HEK293T (cell line): ENCODE data around the gene CAPN5.

ENCODE experiments used
- CTCF ChIA-PET: fragments of 350-600 bp; formaldehyde crosslinking; extraction: SDS; loops from one replicate; lab custom pipeline; 2021; ENCODE audit warnings: antibody characterized with exemption, inconsistent platforms; lab: Yijun Ruan, JAX
- POLR2A ChIA-PET: fragments of 350-600 bp; formaldehyde crosslinking; extraction: SDS; loops from one replicate; lab custom pipeline; 2020; ENCODE audit warnings: antibody characterized with exemption, inconsistent platforms; lab: Yijun Ruan, JAX
- DNase-seq: peaks from one replicate; pipeline ENCODE4 v3.0.0; 2012; ENCODE audit warnings: mixed read lengths; ENCODE audit errors: extremely low spot score
- ARNT ChIP-seq: fragments of 450-650 bp; IDR thresholded peaks from 2 replicates; pipeline ENCODE4 v1.6.1; 2017; ENCODE audit warnings: mild to moderate bottlenecking
- BHLHE40 ChIP-seq: fragments of 450-650 bp; IDR thresholded peaks from 2 replicates; pipeline ENCODE4 v1.6.1; 2016; ENCODE audit warnings: mild to moderate bottlenecking, moderate library complexity, borderline replicate concordance
- CTBP1 ChIP-seq: fragments of 450-650 bp; IDR thresholded peaks from 2 replicates; pipeline ENCODE4 v1.6.1; 2016; ENCODE audit warnings: borderline replicate concordance
- ELF4 ChIP-seq: fragments of 450-650 bp; IDR thresholded peaks from 2 replicates; pipeline ENCODE4 v1.6.1; 2017; ENCODE audit warnings: antibody characterized with exemption
- FOXA1 ChIP-seq: fragments of 450-650 bp; IDR thresholded peaks from 2 replicates; pipeline ENCODE4 v1.6.1; 2016; ENCODE audit warnings: mild to moderate bottlenecking
- FOXK2 ChIP-seq: fragments of 450-650 bp; IDR thresholded peaks from 2 replicates; pipeline ENCODE4 v1.6.1; 2016; ENCODE audit warnings: mild to moderate bottlenecking
- FOXM1 ChIP-seq: fragments of 450-650 bp; IDR thresholded peaks from 2 replicates; pipeline ENCODE4 v1.6.1; 2017; ENCODE audit warnings: mild to moderate bottlenecking, borderline replicate concordance
- HDGF ChIP-seq: fragments of 450-650 bp; IDR thresholded peaks from 2 replicates; pipeline ENCODE4 v1.6.1; 2017; ENCODE audit warnings: antibody characterized with exemption, borderline replicate concordance
- L3MBTL2 ChIP-seq: fragments of 450-650 bp; conservative IDR thresholded peaks from 2 replicates; pipeline ENCODE4 v1.6.1; 2016; ENCODE audit warnings: mild to moderate bottlenecking
- LEF1 ChIP-seq: fragments of 450-650 bp; IDR thresholded peaks from 2 replicates; pipeline ENCODE4 v1.6.1; 2017; ENCODE audit warnings: mild to moderate bottlenecking, borderline replicate concordance
- NFRKB ChIP-seq: fragments of 450-650 bp; IDR thresholded peaks from 2 replicates; pipeline ENCODE4 v1.6.1; 2016; ENCODE audit warnings: mild to moderate bottlenecking, moderate library complexity
- PKNOX1 ChIP-seq: fragments of 450-650 bp; IDR thresholded peaks from 2 replicates; pipeline ENCODE4 v1.6.1; 2016
- SP1 ChIP-seq: fragments of 450-650 bp; IDR thresholded peaks from 2 replicates; pipeline ENCODE4 v1.6.1; 2017
- SUZ12 ChIP-seq: fragments of 450-650 bp; IDR thresholded peaks from 2 replicates; pipeline ENCODE4 v1.6.1; 2016; ENCODE audit warnings: mild to moderate bottlenecking
- TARDBP ChIP-seq: fragments of 450-650 bp; IDR thresholded peaks from 2 replicates; pipeline ENCODE4 v1.6.1; 2016
- ZNF384 ChIP-seq: fragments of 450-650 bp; IDR thresholded peaks from 2 replicates; pipeline ENCODE4 v1.6.1; 2016

The CAPN5 gene

GRCh38 chr11:77153276-77154185, 86.8 kb downstream of the CAPN5 start:
- DNase-seq, result no peak
- POLR2A ChIA-PET, result no interaction called here
- CTCF ChIA-PET, result no interaction called here
- TF ChIP-seq L3MBTL2 (no peak), TARDBP (no peak), PKNOX1 (no peak), BHLHE40 (no peak), SUZ12 (no peak), LEF1 (no peak), NFRKB (no peak), FOXA1 (no peak), ARNT (no peak)

DNA sequence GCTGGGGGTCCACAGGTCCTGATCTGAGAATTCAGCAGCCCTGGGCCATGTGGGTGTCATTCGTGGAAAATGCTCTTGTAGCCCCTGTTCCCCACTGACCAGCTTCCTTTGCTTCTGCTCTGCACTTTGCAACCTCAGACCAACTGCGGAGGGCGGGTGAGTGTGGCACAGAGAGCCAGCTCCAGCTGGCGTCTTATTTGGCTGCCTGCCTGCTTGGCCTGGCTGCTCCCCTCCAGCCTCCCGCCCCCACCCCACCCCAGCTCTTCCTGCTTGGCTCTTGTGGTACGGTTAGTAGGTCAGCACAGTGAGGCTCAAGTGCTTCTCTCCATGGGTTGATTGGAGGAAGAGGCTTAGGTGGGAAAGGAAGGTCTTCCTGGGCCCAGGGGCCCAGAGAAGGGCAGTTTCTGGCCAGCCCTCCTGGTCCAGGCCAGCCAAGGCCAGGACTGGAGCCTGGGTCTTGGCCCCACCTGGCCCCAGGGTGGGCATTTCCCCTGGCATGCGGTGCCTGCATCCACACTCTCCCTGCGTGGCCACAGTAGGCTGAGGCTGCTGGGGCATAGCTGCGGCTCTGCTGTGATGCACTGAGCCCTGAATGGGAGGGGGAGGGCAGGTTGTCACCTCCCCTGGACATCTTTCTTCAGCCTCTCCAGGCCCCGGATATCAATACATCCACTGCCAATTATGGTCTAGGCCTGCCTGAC, 87.8 kb downstream of the CAPN5 start:
- TF ChIP-seq ZNF384, result no peak
- TF ChIP-seq PKNOX1, result no peak
- no peak for TF ChIP-seq CTBP1
- no peak for TF ChIP-seq FOXM1
- no peak for TF ChIP-seq ELF4
- TF ChIP-seq FOXA1, result no peak
- TF ChIP-seq SUZ12, result no peak
- TF ChIP-seq TARDBP, result no peak
- TF ChIP-seq ARNT, result no peak
- TF ChIP-seq FOXK2, result no peak
- TF ChIP-seq BHLHE40, result no peak
- no peak for TF ChIP-seq LEF1
- no peak for TF ChIP-seq NFRKB
- TF ChIP-seq HDGF, result no peak
- no peak for DNase-seq
- CTCF ChIA-PET, result no interaction called here
- POLR2A ChIA-PET, result no interaction called here

DNA sequence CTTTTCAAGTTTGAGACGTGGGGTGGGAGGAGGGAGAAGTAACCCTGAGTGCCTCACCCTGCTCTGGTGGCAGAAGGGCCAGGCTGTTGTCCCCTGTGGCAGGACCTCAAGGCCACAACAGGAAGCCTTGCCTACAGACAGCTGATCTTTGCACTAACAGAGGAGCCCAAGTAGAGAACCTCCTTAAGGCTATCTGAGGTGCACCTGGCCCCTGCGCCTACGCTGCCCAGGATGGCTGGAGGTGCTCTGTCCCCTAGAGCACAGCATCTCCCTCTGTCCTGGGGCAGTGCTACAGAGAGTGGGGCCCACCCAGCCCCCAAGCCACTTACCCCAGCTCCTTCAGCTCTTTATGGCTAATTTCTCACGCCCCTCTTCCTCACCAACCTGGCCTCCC, 88.3 kb downstream of the CAPN5 start:
- ChIA-PET CTCF (no interaction called here), POLR2A (no interaction called here)
- TF ChIP-seq SP1, result no peak
- no peak for TF ChIP-seq FOXA1
- no peak for TF ChIP-seq HDGF
- no peak for TF ChIP-seq FOXM1
- TF ChIP-seq ELF4, result no peak
- no peak for TF ChIP-seq PKNOX1
- no peak for TF ChIP-seq L3MBTL2
- TF ChIP-seq NFRKB, result no peak
- no peak for TF ChIP-seq ARNT
- no peak for DNase-seq

- TF ChIP-seq SP1 (no peak), PKNOX1 (no peak), LEF1 (no peak), ARNT (no peak), FOXA1 (no peak), ZNF384 (no peak), HDGF (no peak), SUZ12 (no peak), CTBP1 (no peak), NFRKB (no peak), TARDBP (no peak), ELF4 (no peak), BHLHE40 (no peak), FOXK2 (no peak), FOXM1 (no peak), L3MBTL2 (no peak)
- ChIA-PET POLR2A (no interaction called here), CTCF (no interaction called here)
- no peak for DNase-seq
Measured at GRCh38 chr11:77155556-77156130, 88.9 kb downstream of the CAPN5 start.

DNA sequence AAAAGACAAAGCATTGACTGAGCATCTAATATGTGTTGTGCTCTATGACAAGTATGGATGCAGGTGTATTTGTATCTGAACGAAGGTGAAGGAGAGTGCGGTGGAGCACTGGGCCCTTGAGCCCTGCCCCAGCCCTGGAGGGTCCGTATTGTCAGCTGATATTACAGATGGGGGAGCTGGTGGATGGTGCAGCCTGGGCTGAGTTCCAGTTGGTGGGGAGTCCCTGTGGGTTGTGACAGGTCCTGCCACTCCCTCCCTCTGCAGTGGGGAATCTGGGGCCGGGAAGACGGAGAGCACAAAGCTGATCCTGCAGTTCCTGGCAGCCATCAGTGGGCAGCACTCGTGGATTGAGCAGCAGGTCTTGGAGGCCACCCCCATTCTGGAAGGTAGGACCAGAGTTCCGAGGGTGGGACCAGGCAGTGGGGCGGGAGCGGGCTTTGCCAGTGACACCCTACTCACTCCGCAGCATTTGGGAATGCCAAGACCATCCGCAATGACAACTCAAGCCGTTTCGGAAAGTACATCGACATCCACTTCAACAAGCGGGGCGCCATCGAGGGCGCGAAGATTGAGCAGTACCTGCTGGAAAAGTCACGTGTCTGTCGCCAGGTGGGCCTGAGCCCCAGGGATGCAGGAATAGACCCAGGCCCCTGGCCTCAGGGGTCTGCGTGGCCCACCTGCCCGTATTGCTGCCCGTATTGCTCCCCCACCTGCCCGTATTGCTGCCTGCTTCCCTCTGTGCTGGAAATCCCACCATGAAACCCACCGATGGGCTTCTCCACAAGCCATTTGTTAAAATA, 89.8 kb downstream of the CAPN5 start:
- POLR2A ChIA-PET, result no interaction called here
- TF ChIP-seq BHLHE40 (no peak), FOXA1 (no peak), NFRKB (no peak), TARDBP (no peak), ZNF384 (no peak)
- DNase-seq, result no peak
- CTCF ChIA-PET, result no interaction called here
